OCI-LY1 (cell line): ENCODE results near the gene NEDD4L.

ENCODE experiments used
- H2AFZ ChIP-seq: fragments of 200-600 bp; sonication (generic), shearing (Covaris generic); 2 replicates; pipeline ENCODE4 v1.6.0; 2014; ENCODE audit warnings: antibody characterized with exemption, mild to moderate bottlenecking, low read length
- H3F3A ChIP-seq: fragments of 200-600 bp; sonication (generic), shearing (Covaris generic); 2 replicates; pipeline ENCODE4 v1.6.0; 2014; ENCODE audit warnings: mild to moderate bottlenecking, antibody characterized with exemption, low read length, moderate library complexity; ENCODE audit not compliant: insufficient read depth
- H3K27ac ChIP-seq: fragments of 200-600 bp; sonication (generic); 2 replicates; pipeline ENCODE4 v1.5.1; 2014; ENCODE audit warnings: low read length, mixed run types, mild to moderate bottlenecking, low read depth; ENCODE audit not compliant: poor library complexity, severe bottlenecking
- H3K27me3 ChIP-seq: fragments of 200-600 bp; sonication (generic); 2 replicates; pipeline ENCODE4 v1.6.0; 2014; ENCODE audit warnings: antibody characterized with exemption, mild to moderate bottlenecking, low read length, moderate library complexity; ENCODE audit not compliant: insufficient read depth
- H3K36me3 ChIP-seq: fragments of 200-600 bp; sonication (generic); 2 replicates; pipeline ENCODE4 v1.6.1; 2014; ENCODE audit warnings: mild to moderate bottlenecking, antibody characterized with exemption, low read length, moderate library complexity, mixed read lengths; ENCODE audit not compliant: insufficient read depth
- H3K4me1 ChIP-seq: fragments of 200-600 bp; sonication (generic); 2 replicates; pipeline ENCODE4 v1.5.1; 2014; ENCODE audit warnings: mild to moderate bottlenecking, low read length, moderate library complexity; ENCODE audit not compliant: insufficient read depth, severe bottlenecking
- H3K4me2 ChIP-seq: fragments of 200-600 bp; sonication (generic), shearing (Covaris generic); 2 replicates; pipeline ENCODE4 v1.6.1; 2014; ENCODE audit warnings: low read length
- H3K4me3 ChIP-seq: fragments of 200-600 bp; sonication (generic); 2 replicates; pipeline ENCODE4 v1.5.1; 2014; ENCODE audit warnings: low read length, low read depth, mild to moderate bottlenecking, mixed read lengths; ENCODE audit not compliant: poor library complexity, severe bottlenecking
- H3K79me2 ChIP-seq: fragments of 200-600 bp; shearing (Covaris generic); 2 replicates; pipeline ENCODE4 v1.6.1; 2016; ENCODE audit warnings: mixed run types, low read length, mixed read lengths; ENCODE audit not compliant: insufficient read depth
- H3K9ac ChIP-seq: fragments of 200-600 bp; sonication (generic), shearing (Covaris generic); 2 replicates; pipeline ENCODE4 v1.6.1; 2014; ENCODE audit warnings: mild to moderate bottlenecking, low read length, mixed read lengths
- H3K9me2 ChIP-seq: fragments of 200-600 bp; sonication (generic), shearing (Covaris generic); 2 replicates; pipeline ENCODE4 v1.6.1; 2014; ENCODE audit warnings: low read depth, mild to moderate bottlenecking, low read length, mixed read lengths
- H3K9me3 ChIP-seq: fragments of 200-600 bp; shearing (Covaris generic); 2 replicates; pipeline ENCODE4 v1.6.1; 2014; ENCODE audit warnings: low read length, mixed read lengths
- H4K20me1 ChIP-seq: fragments of 200-600 bp; sonication (generic), shearing (Covaris generic); 2 replicates; pipeline ENCODE4 v1.6.0; 2016; ENCODE audit warnings: mild to moderate bottlenecking, low read length; ENCODE audit not compliant: insufficient read depth
- EZH2 ChIP-seq: fragments of 200-600 bp; sonication (generic), shearing (Covaris generic); IDR thresholded peaks from 2 replicates; pipeline ENCODE4 v1.8.0; 2017; ENCODE audit warnings: borderline replicate concordance, mixed run types, mild to moderate bottlenecking, antibody characterized with exemption, low read length, moderate library complexity, mixed read lengths
- TF ChIP-seq, protein P1 (sequence below): fragments of 200-600 bp; sonication (generic), shearing (Covaris generic); IDR thresholded peaks from 2 replicates; pipeline ENCODE4 v1.5.1; 2017; ENCODE audit warnings: mild to moderate bottlenecking, antibody characterized with exemption, low read length, moderate library complexity, mixed read lengths

NEDD4L gene

DNA sequence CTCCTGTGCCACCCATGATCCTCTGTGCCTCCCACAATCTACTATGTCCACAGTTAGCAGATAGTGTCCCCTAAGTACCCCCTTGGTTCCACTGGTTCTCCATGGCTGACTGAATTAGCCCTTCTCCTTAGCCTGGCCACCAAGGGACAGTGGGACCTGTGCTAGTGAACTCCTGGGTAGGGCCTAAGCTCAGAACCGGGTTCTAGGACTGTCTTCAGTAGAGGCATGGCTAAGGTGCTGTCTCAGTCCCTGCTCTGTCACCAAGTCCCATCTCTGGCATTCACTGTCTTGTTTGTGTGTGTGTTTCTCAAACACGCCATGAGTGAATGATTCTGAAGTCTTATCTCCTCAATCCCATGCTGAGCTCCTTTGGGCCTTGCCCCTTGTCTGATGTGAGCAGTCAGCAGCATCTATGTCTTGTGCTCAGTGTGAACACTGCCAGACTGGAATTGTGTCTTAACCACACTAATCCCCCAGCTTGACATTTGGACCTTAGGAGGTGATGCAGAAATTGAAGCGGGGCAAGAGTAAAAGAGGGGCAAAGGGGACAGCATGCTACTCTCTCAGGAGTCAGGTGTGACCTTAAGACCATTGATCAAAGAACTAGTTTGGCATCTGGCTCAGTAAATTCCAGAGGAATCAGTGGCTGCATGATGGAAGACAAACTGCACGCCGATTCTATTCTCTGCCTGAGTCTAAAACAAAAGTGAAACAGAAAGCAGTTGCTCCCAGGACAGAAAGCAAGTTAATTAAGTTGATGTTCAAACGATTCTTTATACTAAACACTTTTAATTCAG is 394.3 kb downstream of the NEDD4L start:
- Histone ChIP-seq H3K9me3 (no peaks in the 10 kb centered on the region), H3F3A (no peaks in the 10 kb centered on the region), H4K20me1 (no peaks in the 10 kb centered on the region), H3K4me3 (no peak overlapping the region), H2AFZ (no peak overlapping the region), H3K9me2 (no peaks in the 10 kb centered on the region), H3K4me2 (no peak overlapping the region), H3K27ac (no peak overlapping the region), H3K36me3 (no peaks in the 10 kb centered on the region), H3K27me3 (no peaks in the 10 kb centered on the region; the same call in 1 of the 2 replicates), H3K4me1 (no peaks in the 10 kb centered on the region), H3K79me2 (no peaks in the 10 kb centered on the region), H3K9ac (no peak overlapping the region)
- TF ChIP-seq, protein P1, sequence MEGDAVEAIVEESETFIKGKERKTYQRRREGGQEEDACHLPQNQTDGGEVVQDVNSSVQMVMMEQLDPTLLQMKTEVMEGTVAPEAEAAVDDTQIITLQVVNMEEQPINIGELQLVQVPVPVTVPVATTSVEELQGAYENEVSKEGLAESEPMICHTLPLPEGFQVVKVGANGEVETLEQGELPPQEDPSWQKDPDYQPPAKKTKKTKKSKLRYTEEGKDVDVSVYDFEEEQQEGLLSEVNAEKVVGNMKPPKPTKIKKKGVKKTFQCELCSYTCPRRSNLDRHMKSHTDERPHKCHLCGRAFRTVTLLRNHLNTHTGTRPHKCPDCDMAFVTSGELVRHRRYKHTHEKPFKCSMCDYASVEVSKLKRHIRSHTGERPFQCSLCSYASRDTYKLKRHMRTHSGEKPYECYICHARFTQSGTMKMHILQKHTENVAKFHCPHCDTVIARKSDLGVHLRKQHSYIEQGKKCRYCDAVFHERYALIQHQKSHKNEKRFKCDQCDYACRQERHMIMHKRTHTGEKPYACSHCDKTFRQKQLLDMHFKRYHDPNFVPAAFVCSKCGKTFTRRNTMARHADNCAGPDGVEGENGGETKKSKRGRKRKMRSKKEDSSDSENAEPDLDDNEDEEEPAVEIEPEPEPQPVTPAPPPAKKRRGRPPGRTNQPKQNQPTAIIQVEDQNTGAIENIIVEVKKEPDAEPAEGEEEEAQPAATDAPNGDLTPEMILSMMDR = no peak
- TF ChIP-seq EZH2 = no peak

DNA sequence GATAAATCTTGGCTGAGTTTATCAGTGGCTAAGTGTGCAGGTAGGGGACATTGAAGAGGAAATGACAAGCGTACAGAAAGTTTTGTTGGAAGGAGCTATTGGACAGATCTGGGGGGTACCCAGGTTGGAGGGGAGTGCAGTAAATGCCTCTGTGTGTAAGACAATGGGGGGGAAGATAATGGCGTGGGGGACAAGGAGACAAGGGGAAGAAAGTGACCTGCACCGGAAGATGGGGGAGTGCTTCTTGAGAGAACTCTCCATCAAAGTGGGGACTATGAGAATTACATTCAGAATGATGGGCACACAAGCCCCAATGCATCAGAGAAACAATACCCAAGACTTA is 394.9 kb downstream of the NEDD4L start:
- Histone ChIP-seq H3K27ac (no peak overlapping the region), H3K4me1 (no peaks in the 10 kb centered on the region), H3K9me2 (no peaks in the 10 kb centered on the region), H3K4me2 (no peak overlapping the region), H4K20me1 (no peaks in the 10 kb centered on the region), H3K9me3 (no peaks in the 10 kb centered on the region), H3K79me2 (no peaks in the 10 kb centered on the region), H3K36me3 (no peaks in the 10 kb centered on the region), H3F3A (no peaks in the 10 kb centered on the region), H3K4me3 (no peak overlapping the region), H2AFZ (no peak overlapping the region), H3K27me3 (no peaks in the 10 kb centered on the region; the same call in 1 of the 2 replicates), H3K9ac (no peak overlapping the region)
- TF ChIP-seq EZH2 = no peak
- TF ChIP-seq, protein P1 = no peak

DNA sequence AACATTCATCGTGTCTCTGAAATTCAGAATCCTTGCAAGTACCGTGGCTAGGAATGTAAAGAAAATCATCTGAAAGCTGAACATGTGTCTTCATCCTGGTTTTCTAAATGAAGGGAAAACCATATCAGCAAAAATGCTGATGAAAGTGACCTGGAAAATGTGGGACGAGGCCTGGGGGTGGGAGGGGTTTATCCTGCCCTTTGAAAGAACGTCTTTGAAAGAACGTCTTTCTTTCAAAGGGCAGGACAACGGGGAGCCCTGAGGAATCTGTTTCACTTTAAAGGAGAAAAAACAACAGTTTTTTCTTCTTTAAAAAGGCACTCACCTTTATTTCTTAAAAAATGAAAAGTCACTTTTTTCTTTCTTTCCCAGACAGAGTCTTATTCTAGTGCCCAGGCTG is 399.6 kb downstream of the NEDD4L start:
- no peaks in the 10 kb centered on the region for H3K27me3 ChIP-seq

More for the DNA sequence above, 399.6 kb downstream of the NEDD4L start:
- Histone ChIP-seq H3K4me3 (no peak overlapping the region), H3K79me2 (no peaks in the 10 kb centered on the region), H3K4me1 (no peaks in the 10 kb centered on the region), H4K20me1 (no peaks in the 10 kb centered on the region), H3K27ac (no peak overlapping the region), H3K36me3 (no peaks in the 10 kb centered on the region), H3K9me3 (no peaks in the 10 kb centered on the region), H3K9ac (no peak overlapping the region), H2AFZ (no peak overlapping the region), H3K4me2 (no peak overlapping the region), H3F3A (no peaks in the 10 kb centered on the region), H3K9me2 (no peaks in the 10 kb centered on the region)
- no peak for TF ChIP-seq EZH2
- TF ChIP-seq, protein P1 = no peak
